Measurements from ENCODE around the gene CNTLN.
"Not testable (repeated sequence)": the region's sequence is repeated elsewhere in the genome, so short reads cannot be mapped to it uniquely, and the experiment has no call there.

Gene CNTLN

DNA sequence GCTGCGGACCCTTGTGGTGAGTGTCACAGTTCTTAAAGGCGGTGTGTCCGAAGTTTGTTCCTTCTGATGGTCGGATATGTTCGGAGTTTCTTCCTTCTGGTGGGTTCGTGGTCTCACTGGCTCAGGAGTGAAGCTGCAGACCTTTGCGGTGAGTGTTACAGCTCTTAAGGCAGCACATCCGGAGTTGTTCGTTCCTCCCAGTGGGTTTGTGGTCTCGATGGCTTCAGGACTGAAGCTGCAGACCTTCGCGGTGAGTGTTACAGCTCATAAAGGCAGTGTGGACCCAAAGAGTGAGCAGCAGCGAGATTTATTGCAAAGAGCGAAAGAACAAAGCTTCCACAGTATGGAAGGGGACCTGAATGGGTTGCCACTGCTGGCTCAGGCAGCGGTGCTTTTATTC is 42.7 kb downstream of the CNTLN start:
- not testable (repeated sequence) for DNase-seq

DNA sequence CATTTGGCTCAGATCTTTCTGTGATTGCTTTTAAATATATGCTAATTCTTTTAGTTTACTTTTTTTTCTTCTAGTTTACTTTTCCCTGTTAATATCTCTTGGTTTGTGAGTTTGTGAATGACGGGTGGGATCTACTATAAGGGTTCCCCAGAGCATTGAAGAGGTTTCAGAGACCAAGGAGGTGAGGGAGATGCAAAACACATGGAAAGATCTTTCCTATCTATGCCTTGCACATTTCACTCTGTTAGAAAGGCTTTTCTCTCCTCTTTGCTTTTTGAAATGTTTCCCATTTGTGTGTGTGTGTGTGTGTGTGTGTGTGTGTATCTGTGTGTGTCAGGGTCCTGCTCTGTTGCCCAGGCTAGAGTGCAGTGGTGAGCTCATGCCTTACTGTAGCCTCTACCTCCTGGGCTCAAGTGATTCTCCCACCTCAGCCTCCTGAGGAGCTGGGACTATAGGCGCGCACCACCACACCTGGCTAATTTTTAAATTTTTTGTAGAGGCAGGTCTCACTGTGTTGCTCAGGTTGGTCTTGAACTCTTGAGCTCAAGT is 50.7 kb downstream of the CNTLN start:
- no peak for DNase-seq

DNA sequence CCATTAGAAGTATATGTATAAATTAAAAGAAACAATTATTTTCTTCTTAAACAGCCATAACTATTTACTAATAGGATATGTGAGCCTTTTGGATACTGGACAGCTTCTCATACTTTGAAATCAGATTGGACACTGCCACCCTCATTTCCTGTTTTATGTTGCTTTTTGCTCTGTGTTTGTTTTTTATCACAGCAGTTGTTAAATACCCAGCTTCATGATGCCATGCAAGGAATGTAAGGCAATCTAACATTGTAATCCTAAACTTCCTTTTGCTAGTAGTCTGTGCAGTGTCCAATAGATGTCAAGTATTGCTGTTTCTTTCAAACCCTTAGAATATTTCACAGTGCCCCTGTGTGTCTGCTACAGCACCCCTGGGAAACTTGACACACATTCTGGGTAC is 56.2 kb downstream of the CNTLN start:
- no peak for DNase-seq

DNA sequence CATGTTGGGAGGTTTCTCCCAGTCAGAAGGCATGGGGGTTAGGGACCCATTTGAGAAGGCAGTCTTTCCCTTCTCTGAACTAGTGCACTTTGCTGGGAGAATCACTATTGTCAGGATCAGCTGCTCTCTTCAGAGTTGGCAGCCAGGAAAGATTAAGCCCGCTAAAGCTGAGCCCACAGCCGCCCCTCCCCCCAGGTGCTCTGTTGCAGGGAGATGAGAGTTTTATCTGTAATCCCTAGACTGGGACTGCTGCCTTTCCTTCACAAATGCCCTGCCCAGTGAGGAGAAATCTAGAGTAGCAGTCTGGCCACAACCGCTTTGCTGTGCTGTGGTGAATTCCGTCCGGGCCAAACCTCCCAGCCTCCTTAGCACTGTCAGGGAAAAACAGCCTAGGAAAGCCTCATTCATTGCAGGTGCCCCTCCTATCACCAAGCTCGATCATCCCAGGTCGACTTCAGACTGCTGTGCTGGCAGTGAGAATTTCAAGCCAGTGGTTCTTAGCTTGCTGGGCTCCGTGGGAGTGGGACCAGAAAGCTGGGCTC is 69.8 kb downstream of the CNTLN start:
- DNase-seq = no peak

DNA sequence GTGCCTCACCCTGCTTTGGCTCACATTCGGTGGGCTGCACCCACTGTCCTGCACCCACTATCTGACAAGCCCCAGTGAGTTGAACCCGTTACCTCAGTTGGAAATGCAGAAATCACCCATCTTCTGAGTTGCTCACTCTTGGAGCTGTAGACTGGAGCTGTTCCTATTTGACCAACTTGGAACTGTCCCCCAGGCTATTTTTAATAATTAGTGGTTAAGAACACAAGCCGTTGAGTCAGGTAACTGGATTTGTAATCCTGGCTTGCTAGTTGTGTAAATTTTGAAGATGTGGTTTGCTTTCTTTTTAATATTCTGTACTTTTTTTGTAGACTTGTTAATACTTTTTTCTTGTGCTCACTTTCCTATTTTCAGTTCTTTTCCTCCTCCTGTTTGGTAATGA is 81.2 kb downstream of the CNTLN start:
- DNase-seq = no peak

DNA sequence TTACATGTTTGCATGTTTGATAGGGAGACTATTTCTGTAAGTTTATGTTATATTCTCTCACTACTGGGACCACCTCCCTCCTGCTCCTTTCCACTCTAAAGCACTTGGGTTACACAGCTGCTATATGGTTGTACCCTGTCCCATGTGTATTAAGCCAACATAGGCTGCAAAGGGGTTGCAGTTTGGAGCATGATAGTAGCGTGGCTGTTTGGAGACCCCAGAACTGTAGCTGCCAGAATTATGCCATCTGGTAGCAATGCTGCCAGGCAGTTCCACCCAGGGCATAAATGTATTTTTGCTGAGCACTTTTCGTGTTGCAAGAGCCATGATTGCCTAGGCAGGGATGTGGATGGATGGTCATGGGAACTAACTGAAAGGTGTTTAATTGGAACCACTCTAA is 81.8 kb downstream of the CNTLN start:
- DNase-seq = no peak

DNA sequence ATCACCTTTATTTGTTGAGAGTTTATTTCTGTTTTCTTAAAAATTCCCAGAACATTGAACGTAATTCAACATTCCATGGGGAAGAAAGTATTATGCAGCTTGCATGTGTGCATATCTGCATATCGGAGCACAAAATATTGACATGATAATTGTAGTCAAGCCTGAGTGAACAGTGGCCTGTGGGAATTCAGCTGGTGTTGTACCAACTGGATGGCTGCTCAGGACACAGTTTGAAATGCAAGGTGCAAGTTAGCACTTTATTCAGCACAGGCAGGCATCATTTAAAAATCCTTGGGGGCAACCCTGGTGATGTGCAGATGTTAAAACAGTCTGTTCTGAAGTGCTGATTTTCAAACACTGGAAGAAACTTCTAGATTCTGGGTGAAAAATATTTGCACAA is 82.4 kb downstream of the CNTLN start:
- no peak for DNase-seq

DNA sequence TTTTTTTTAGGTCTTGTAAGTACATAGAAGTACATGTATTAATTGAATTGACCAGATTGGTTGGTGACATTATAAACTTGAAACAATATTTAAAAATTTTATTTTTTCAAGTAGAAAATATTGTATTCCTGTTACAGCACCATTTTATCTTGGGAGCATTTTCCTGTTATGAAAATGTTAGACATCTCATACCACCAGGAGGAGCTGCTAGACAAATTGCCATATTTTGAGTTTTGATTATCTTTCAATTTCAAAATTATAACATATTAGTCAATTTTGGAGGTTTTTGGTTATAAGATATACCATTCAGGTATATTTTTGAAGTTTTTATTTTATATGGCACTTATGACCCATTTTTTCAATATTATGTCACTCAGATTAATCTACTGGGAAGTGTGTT is 84.4 kb downstream of the CNTLN start:
- DNase-seq = no peak

DNA sequence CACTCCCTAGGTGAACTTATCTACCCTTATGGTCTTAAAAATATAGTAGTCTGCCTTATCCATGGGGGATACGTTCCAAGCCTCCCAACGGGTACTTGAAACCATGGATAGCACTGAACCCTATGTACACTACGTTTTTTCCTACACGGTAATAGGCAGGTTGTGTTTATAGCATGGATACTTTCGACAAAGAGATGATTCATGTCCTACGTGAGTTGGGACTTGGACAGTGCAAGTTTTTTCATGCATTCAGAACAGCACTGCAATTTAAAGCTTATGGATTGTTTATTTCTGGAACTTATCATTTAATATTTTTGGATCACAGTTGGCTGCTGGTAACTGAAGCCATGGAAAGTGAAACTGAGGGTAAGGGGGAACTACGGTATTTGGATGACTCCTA is 88.1 kb downstream of the CNTLN start:
- no peak for DNase-seq

DNA sequence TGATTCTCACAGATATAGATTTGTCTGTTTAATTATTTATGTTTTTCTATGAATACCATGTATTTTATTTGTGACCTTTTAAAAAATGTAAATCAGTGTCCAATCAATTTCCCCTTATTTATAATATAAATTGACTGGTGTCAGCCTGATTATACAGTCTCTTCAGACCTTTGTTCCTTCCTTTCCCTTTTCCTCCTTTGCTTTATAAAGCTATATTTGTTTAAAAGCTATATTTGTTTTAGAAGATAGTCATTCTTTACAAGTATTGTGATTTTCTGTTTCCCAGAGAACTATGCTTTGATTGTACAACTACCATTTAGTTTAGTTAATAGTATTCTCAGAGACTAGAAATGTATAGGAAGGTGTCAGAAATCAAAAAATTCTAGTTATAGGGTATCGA is 90.6 kb downstream of the CNTLN start:
- DNase-seq = no peak

DNA sequence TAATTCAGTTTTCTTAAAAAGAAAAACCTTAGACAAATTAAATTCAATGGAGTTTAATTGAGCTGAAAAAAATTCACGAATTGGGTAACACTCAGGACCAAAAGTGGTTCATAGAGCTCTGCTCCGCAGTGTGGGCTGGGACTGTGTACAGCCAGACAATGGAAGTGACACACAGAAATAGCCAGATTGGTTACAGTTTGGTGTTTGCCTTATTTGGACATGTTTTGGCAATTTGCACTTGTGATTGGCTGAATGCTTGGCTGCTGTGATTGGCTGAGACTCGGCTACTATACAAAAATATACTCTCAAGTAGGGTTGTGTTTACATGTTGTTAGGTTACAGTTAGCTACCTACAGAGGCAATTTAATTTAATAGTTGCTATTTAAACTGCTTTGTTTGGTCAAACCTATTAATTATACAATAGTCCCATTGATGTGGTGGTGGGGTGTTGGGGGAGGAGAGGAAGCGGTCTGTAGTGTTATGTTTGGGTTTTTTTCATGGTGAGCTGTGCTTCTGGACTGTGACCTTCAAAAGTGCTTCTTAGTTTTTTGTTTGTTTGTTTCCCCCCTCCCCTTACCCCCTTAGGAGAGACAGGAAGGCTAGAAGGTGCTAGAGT is 95.2 kb downstream of the CNTLN start:
- no peak for DNase-seq

DNA sequence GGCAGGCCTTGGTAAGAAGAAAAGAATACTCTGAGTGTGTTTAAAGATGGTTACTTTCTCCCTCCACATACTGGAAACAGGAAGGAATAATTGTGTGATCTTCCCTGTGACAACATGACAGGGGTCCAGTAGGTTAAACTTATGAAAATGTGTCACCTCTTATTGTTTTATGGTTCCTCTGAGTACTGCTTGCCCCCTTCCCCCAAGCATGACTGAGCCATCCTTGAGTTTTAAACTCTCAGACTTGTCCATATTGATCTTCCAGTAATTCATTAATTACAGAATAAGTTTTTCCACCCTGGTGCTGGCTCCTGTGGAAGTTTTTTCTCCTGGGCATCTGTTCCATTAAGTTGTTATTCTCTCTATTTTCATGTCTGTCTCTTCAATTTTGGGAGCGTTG is 95.8 kb downstream of the CNTLN start:
- no peak for DNase-seq

DNA sequence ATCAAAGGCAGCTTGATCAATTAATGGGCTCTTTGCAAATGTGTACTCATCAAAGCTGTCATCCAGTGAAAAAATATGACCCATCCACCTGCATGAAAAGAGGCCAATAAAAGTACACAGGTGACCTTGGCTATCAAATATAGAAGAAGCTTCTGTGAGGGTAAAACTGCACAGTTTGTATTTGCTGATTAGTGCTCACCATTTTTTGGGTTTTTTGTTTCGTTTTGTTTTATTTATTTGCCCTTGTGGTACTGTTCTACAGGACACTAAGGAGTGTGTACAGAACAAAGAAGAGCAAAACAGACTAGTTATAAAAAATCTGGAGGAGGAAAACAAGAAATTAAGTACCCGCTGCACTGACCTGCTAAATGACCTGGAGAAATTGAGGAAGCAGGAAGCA is 101.3 kb downstream of the CNTLN start:
- no peak for DNase-seq

DNA sequence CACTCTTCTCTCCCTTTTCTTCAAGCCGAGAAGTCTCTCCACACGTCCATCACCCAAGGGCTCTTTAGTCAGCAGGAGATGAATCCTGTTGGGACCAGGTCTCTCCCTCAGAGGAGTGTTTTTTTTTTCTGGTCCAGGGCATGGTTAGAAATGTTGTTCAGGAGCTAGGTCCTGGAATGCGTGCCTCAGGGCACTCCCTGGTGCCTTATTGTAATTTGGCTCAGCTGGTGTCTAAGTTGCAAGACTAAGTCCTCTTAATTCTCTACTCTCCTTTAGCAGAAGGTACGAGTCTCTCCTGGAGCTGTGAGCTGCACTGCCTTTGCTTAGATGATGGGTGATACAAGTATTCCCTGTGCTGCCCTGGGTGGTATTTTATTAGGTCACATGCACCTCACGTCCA is 111.9 kb downstream of the CNTLN start:
- no peak for DNase-seq

DNA sequence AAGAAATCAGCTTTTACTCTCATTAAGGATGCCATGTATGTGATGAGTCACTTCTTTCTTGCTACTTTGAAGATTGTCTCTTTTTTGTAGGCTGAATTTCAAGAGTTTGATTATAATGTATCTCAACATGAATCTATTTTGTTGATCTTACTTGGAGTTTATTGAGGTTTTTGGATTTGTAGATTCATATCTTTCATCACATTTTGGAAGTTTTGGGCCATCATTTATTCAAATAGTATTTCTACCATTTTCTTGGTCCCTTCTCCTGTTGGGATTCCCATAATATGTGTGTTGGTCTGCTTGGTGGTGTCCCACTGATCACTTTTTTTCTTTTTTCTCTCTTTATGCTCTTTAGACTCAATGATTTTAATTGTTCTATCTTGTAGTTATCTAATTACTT is 116.3 kb downstream of the CNTLN start:
- no peak for DNase-seq

DNA sequence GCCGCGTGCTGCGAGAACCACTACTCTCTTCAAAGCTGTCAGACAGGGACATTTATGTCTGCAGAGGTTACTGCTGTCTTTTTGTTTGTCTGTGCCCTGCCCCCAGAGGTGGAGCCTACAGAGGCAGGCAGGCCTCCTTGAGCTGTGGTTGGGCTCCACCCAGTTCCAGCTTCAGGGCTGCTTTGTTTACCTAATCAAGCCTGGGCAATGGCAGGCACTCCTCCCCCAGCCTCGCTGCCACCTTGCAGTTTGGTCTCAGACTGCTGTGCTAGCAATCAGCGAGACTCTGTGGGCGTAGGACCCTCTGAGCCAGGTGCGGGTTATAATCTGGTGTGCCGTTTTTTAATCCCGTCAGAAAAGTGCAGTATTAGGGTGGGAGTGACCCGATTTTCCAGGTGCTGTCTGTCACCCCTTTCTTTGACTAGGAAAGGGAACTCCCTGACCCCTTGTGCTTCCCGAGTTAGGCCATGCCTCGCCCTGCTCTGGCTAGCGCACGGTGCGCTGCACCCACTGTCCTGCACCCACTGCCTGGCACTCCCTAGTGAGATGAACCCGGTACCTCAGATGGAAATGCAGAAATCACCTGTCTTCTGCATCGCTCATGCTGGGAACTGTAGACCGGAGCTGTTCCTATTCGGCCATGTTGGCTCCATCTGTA is 133.8 kb downstream of the CNTLN start:
- DNase-seq = not testable (repeated sequence)

DNA sequence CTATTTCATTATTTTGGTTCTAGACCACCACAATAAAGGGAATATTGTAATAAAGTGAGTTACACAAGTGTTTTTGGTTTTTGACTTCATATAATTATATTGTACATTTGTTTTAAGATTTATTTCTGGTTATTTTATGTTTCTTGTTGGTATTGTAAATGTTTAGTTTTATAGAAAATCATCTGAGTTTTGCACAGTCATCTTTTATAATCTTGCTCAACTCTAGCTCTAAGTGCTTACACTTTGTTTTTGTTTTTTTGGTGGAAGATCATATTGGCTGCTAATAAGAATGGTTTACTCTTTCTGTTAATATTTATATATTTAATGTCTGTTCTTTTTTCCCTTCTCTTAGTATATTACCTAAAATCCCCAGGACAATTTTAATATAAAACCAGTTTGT is 135.0 kb downstream of the CNTLN start:
- DNase-seq = no peak

DNA sequence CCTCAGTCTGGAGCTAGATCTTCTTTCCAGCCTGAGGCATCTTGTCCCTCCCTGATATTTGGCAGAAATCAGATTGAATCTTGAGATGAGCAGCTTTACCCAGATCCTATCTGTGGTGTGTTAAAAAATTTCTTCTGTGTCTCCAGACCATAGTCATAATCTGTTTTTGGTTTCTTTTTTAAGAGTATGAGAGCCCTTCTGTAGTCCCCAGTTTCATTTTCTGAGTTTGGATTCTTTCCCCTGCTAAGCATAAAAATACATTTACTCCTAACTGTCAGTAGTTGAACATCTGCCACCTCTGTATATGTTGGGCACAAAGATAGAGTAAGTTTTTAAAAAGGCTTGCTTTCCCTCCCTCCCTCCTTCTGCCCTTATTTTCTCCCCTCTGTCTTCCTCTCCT is 137.7 kb downstream of the CNTLN start:
- no peak for DNase-seq

DNA sequence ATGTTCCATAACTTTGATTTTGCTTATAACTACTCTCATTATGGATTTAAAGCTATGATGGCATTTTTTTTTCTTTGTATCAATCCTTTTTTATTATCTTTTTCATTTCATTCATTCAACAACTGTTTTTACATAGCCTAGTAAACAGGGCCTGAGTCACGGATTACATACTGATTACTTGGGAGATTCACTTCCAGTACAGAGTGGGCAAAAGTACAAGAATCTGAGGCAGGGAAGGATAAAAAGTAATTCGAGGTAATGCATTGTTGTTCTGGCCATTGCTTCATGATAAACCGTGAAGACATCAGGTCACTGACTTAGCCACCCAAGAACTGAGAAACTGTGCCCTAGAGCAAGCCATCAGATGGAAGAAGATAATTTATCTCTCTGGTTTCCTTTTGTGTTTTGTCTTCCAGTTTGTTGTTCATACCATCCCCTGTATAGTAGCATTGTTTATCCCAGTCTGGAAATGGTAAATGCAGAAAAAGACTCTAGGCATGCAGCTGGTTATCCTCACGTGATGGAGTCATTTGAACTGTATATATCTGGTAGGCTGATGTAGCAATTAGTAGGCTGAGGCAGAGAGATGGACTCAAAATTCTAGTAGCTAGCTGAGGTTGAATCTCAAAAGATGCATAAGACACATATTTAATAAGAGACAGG is 145.6 kb downstream of the CNTLN start:
- no peak for DNase-seq

DNA sequence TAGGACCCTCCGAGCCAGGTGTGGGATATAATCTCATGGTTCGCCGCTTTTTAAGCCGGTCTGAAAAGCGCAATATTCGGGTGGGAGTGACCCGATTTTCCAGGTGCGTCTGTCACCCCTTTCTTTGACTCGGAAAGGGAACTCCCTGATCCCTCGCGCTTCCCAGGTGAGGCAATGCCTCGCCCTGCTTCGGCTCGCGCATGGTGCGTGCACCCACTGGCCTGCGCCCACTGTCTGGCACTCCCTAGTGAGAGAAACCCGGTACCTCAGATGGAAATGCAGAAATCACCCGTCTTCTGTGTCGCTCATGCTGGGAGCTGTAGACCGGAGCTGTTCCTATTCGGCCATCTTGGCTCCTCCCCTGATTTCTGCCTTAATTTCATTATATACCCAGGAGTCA is 155.8 kb downstream of the CNTLN start:
- DNase-seq = not testable (repeated sequence)

DNA sequence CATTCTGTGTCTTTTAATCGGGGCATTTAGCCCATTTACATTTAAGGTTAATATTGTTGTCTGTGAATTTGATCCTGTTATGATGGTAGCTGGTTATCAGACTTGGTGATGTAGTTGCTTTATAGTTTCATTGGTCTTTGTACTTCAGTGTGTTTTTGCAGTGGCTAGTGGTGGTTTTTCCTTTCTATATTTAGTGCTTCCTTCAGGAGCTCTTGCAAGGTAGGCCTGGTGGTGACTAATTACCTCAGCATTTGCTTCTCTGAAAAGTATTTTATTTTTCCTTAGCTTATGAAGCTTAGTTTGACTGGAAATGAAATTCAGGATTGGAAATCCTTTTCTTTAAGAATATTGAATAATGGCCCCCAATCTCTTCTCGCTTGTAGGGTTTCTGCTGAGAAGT is 156.9 kb downstream of the CNTLN start:
- DNase-seq = no peak

DNA sequence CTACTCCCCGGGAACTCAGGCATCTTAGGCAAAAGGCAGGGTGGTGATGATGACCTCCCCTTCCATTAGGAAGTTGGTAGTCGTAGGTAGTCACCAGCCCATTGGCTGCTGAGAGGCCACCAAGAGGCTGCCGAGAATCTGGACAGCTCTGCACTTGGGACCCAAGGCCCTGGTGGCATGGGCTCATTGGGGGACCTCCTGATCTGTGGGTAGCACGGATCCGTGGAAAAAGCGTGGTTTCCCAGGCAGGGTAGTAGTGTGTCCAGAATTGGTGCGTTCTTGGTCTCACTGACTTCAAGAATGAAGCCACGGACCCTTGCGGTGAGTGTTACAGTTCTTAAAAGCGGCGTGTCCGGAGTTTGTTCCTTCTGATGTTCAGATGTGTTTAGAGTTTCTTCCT is 158.8 kb downstream of the CNTLN start:
- no peak for DNase-seq

DNA sequence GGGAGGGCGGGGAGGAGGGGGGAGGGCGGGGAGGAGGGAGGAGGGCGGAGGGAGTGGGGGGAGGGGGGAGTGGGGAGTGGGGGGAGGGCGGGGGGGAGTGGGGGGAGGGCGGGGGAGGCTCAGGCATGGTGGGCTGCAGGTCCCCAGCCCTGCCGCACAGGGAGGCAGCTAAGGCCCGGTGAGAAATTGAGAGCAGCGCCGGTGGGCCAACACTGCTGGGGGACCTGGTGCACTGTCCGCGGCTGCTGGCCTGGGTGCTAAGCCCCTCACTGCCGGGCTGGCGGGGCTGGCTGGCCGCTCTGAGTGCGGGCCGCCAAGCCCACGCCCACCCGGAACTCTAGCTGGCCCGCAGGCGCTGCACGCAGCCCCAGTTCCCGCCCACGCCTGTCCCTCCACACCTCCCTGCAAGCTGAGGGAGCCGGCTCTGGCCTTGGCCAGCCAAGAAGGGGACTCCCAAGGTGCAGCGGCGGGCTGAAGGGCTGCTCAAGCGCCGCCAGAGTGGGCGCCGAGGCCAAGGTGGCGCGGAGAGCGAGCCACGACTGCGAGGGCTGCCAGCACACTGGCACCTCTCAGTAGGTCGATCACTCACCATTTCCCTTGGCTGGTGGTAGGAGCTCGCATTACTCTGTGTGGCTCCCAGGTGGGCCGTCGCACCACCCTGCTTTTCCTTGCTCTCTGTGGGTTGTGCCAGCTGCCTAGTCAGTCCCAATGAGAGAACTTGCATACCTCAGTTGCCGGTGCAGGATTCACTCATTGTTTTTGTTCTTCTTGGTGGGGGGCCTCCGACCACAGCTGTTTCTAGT is 160.2 kb downstream of the CNTLN start:
- DNase-seq = no peak

Measured in T-helper 1 cell (primary cell).